Breast epithelium (tissue), 3 donors: ENCODE measurements around the gene FBN2.

Experiments
- CTCF ChIP-seq, 3 donors: fragments of 450-650 bp; IDR thresholded peaks; one replicate each; pipeline ENCODE4 v1.5.1; 2016 to 2017; ENCODE audit warnings: antibody characterized with exemption in 3 of 3, mild to moderate bottlenecking in 3 of 3, moderate library complexity in 3 of 3
- POLR2A ChIP-seq: fragments of 450-650 bp; IDR thresholded peaks from one replicate; pipeline ENCODE4 v1.6.1; 2016; ENCODE audit warnings: antibody characterized with exemption, mild to moderate bottlenecking, moderate library complexity
- POLR2AphosphoS5 ChIP-seq, 3 donors: sonication (generic); formaldehyde crosslinking; IDR thresholded peaks; one replicate each; pipeline ENCODE4 v1.6.1; 2017; ENCODE audit warnings: antibody characterized with exemption in 3 of 3

GRCh38 chr5:128328446-128328845 is 209.6 kb downstream of the FBN2 start:
- no peak for TF ChIP-seq CTCF (IDR thresholded peaks at IDR 0.05)
- no peak for TF ChIP-seq POLR2AphosphoS5 (IDR thresholded peaks at IDR 0.05)
- no peak for TF ChIP-seq POLR2A
